RCC 7860 (cell line): ENCODE data around the gene UPK1A.
"Not testable (repeated sequence)": the region's sequence is repeated elsewhere in the genome, so short reads cannot be mapped to it uniquely, and the experiment has no call there.

Source experiments
- DNase-seq: peaks from one replicate; pipeline ENCODE4 v3.0.0-alpha.2; 2015; ENCODE audit warnings: low spot score
- FAIRE-seq: peaks from 2 replicates; lab custom pipeline; 2012; peaks lifted over from hg19 to GRCh38; lab: Jason Lieb, UNC

UPK1A gene

DNA sequence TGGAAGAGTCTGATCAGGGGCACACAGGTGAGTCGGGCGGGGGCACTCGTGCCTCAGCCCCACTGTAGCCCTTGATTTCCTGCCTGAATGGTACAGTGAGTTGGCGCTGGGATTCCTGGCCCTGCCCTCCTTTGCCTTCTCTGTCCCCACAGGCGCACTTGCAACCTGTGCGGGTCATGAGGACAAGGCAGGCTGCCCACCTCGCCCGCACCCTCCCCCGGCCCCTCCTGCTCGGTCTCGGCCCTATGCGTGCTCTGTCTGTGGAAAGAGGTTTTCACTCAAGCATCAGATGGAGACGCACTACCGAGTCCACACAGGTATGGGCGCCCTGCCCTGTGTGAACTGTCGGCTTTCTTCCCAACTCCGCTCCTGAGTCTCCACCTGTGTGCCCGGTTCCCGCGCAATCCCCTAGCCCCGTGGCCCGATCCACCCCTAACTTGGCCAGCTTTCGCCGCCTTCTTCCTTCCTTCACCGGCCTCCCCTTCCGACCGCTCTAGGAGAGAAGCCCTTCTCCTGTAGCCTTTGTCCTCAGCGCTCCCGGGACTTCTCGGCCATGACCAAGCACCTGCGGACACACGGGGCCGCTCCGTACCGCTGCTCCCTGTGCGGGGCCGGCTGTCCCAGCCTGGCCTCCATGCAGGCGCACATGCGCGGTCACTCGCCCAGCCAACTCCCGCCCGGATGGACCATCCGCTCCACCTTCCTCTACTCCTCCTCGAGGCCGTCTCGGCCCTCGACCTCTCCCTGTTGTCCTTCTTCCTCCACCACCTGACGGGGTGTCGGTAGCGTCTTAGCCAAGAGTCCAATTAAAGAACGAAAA, 49.9 kb downstream of the UPK1A start:
- FAIRE-seq (no peak), DNase-seq (peak; percentile 3)

DNA sequence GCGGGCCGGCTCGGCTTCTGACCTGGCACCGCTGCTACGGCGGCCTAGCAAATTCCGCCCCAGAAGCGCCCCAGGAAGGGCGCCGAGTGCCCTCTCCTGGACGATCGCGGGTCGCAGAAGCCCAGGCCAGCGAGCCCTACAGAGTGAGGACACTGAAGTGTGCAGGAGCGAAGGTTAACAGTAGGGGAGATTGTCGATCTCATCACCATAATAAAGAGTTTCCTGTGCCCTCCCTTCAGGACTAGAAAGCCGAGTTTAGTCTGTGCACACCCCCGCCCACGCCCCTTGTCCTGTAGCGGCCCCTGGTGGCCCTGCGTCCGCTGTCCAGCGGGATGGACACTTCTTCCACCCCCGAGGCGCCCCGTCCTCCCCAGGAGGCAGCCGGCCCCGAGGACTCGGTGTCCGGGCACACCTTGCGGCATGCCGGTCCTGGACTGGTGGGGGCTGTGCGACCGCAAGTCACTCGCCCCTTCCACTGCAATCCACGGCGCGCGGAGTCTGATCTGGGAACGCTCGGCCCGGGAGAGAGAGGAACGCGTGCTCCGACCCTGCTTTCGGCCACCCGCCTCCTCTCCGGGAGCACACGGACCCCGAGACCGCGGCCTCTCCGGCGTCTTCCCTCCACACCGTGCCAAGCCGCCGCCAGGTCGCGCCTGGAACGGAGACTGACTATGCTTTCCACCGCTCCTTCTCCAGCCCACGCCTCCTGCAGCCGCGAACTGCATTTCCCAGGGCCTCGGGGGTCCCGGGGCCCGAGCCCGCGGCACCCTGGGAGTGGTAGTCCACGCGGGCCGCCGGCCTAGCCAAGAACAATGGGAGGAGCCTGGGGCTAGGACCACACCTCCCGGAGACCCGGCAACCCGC, 50.7 kb downstream of the UPK1A start:
- peak; percentile 79 for DNase-seq
- no peak for FAIRE-seq

DNA sequence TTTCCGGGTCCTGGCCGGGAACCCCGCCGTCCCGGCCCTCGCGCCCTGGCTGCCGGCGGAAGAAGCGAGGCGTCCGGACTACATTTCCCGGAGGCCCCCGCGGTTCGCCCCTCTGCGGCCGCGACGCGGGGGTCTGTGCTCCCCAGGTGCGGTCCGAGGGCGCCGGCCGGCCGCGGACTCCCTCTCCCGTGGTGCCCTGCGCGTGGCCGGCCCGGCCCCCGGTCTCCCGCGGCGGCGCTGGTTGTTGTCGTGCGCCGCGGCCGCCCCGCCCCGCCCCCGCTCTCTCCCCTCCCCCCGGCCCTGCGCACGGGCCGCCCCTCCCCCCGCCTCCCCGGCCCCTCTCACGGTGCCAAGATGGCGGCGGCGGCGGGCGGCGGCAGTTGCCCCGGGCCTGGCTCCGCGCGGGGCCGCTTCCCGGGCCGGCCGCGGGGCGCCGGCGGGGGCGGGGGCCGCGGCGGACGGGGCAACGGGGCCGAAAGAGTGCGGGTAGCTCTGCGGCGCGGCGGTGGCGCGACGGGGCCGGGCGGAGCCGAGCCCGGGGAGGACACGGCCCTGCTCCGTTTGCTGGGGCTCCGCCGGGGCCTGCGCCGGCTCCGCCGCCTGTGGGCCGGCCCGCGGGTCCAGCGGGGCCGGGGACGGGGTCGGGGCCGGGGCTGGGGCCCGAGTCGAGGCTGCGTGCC, 51.5 kb downstream of the UPK1A start, which contains the start of gene KMT2B:
KMT2B (plus strand) TSS at position 339 of the 680 bp plus-strand sequence; CDS start at position 355, 16 bp downstream.
- FAIRE-seq = no peak
- peak; percentile 87 for DNase-seq

DNA sequence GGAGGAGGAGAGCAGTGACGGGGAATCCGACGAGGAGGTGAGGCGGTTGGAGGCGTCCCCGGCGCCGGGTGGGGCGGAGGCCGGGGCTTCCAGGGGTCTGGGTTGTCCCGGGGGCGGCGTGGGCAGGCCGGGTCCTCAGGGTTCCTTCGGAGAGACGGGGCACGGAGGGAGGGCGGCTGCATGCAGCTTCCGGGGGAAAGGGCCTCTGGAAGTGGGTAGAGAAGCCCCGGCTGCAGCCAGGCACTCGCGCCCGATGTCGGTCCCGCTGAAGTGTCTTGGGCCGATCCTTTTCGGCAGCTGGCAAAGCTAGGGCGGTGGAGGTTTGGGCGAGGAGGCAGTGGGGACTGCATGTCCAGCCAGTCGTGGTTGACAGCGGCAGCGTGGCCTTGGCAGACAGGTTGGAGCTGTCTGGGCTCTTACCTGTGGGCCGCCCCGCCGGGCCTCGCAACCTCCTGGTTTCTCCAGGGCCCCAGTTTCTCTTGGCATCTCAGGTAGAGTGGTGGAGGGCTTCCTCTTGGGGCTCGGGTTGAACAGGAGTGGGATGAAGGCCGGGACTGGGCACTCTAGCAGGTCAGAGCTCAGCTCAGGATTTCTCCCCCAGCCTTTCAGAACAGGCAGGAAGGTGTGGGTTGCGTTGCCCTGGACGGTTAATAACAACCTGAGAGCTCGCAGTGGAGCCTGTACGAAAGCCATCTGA, 52.2 kb downstream of the UPK1A start:
- no peak for DNase-seq
- FAIRE-seq = no peak

DNA sequence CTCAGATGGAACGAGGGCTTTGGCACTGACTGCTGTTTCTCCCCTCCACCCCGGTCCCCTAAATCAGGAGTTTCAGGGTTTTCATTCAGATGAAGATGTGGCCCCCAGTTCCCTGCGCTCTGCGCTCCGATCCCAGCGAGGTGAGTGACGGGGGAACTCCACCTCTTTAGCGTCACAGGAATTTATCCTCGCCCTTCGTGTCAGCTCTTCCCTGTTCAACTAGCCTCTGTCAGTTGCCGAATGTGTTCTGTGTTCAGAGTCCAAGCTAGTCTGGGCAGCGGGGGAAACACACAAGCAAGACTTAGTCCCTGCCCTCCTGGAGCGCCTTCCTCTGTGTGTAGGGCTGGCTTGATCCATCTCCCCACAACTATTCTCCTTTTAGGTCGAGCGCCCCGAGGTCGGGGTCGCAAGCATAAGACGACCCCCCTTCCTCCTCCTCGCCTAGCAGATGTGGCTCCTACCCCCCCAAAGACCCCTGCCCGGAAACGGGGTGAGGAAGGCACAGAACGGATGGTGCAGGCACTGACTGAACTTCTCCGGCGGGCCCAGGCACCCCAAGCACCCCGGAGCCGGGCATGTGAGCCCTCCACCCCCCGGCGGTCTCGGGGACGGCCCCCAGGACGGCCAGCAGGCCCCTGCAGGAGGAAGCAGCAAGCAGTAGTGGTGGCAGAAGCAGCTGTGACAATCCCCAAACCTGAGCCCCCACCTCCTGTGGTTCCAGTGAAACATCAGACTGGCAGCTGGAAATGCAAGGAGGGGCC, 53.3 kb downstream of the UPK1A start:
- FAIRE-seq = no peak
- DNase-seq = no peak

DNA sequence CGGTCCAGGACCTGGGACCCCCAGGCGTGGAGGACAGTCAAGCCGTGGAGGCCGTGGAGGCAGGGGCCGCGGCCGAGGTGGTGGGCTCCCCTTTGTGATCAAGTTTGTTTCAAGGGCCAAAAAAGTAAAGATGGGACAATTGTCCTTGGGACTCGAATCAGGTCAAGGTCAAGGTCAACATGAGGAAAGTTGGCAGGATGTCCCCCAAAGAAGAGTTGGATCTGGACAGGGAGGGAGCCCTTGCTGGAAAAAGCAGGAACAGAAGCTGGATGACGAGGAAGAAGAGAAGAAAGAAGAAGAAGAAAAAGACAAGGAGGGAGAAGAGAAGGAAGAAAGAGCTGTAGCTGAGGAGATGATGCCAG, 53.8 kb downstream of the UPK1A start:
- FAIRE-seq (no peak), DNase-seq (no peak)

DNA sequence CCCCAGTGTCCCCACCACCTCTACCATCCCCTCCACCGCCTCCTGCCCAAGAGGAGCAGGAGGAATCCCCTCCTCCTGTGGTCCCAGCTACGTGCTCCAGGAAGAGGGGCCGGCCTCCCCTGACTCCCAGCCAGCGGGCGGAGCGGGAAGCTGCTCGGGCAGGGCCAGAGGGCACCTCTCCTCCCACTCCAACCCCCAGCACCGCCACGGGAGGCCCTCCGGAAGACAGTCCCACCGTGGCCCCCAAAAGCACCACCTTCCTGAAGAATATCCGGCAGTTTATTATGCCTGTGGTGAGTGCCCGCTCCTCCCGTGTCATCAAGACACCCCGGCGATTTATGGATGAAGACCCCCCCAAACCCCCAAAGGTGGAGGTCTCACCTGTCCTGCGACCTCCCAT, 54.3 kb downstream of the UPK1A start:
- no peak for DNase-seq
- no peak for FAIRE-seq

DNA sequence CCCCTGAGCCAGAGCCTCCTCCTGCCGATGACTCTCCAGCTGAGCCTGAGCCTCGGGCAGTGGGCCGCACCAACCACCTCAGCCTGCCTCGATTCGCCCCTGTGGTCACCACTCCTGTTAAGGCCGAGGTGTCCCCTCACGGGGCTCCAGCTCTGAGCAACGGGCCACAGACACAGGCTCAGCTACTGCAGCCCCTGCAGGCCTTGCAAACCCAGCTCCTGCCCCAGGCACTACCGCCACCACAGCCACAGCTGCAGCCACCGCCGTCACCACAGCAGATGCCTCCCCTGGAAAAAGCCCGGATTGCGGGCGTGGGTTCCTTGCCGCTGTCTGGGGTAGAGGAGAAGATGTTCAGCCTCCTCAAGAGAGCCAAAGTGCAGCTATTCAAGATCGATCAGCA, 55.1 kb downstream of the UPK1A start:
- DNase-seq (no peak), FAIRE-seq (no peak)

DNA sequence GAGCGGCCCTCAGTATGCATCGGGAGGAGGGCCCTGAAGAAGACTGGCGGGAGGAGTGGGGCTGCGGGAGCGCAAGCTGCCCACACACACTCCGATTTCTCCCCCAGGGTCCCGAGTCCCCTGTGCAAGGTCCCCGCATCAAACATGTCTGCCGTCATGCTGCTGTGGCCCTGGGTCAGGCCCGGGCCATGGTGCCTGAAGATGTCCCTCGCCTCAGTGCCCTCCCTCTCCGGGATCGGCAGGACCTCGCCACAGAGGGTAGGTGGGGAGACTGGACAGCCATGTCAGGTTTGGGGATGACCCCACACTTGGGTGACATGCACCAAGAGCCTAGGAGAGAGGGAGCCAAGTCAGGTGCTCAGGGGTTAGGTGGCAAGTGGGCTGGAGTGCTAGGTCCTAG, 56.1 kb downstream of the UPK1A start:
- FAIRE-seq = no peak
- DNase-seq = no peak

DNA sequence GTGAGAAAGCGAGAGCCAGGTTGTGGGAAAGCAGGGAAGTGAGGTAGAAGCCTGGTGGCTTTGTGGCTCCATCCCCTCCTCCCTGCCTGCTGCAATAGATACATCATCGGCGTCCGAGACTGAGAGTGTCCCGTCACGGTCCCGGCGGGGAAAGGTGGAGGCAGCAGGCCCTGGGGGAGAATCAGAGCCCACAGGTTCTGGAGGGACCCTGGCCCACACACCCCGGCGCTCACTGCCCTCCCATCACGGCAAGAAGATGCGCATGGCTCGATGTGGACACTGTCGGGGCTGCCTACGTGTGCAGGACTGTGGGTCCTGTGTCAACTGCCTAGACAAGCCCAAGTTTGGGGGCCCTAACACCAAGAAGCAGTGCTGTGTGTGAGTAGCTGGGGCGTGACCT, 56.6 kb downstream of the UPK1A start:
- no peak for FAIRE-seq
- no peak for DNase-seq

DNA sequence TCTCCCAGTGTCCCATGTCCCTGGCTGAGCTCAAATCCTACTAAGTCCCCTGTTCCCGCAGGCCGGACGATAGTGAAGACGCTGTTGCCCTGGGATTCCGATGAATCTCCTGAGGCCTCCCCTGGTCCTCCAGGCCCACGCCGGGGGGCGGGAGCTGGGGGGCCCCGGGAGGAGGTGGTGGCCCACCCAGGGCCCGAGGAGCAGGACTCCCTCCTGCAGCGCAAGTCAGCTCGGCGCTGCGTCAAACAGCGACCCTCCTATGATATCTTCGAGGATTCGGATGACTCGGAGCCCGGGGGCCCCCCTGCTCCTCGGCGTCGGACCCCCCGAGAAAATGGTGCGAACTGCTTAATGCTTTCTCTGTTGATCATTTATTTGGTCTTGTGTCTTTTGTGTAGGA, 57.4 kb downstream of the UPK1A start:
- FAIRE-seq = no peak
- no peak for DNase-seq

DNA sequence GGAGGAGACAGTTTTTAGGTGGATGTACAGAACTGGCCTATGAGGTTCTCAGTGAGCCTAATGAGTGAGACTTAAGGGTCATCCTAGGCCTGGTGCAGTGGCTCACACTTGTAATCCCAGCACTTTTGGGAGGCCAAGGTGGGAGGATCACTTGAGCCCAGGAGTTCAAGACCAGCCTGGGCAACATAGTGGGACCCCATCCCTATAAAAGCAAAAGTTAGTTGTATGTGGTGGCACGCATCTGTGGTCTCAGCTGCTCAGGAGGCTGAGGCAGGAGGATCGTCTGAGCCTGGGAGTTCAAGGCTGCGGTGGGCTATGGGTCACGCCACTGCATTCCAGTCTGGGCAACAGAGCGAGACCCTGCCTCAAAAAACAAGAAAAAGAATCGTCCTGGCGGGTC, 57.8 kb downstream of the UPK1A start:
- not testable (repeated sequence) for FAIRE-seq, DNase-seq

DNA sequence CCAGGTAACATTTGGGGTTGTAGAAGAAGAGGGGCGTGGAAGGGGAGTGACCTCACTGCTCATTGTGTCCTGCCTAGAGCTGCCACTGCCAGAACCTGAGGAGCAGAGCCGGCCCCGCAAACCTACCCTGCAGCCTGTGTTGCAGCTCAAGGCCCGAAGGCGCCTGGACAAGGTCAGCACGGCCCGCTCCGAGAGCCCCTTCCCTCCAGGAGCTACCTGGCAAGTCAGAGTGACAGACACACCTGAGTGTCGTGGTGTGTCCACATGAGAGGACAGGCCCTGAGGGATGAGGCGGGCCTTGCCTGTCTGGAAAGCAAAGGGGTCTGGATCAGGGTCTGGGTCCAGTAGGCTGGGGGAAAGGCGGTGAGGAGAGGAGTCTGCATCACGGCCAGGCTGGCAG, 58.2 kb downstream of the UPK1A start:
- DNase-seq (no peak), FAIRE-seq (no peak)

DNA sequence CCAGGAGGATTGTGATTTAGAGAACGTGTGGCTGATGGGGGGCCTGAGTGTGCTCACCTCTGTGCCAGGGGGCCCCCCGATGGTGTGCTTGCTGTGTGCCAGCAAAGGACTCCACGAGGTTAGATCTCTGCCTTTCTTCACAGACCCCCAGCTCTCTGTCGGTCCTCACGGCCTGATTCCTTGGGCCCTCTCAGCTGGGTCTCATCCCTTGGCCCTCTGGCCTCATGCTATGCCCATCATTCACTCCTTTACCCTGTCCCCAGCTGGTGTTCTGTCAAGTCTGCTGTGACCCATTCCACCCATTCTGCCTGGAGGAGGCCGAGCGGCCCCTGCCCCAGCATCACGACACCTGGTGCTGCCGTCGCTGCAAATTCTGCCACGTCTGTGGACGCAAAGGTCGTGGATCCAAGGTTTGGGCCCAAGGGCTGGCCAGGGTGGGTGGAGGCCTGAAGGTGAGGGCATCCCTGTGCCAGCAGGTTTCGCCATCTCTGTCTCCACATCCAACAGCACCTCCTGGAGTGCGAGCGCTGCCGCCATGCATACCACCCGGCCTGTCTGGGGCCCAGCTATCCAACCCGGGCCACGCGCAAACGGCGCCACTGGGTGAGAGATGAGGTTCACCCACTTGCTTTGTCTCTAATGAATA, 59.0 kb downstream of the UPK1A start:
- no peak for DNase-seq
- FAIRE-seq = no peak

DNA sequence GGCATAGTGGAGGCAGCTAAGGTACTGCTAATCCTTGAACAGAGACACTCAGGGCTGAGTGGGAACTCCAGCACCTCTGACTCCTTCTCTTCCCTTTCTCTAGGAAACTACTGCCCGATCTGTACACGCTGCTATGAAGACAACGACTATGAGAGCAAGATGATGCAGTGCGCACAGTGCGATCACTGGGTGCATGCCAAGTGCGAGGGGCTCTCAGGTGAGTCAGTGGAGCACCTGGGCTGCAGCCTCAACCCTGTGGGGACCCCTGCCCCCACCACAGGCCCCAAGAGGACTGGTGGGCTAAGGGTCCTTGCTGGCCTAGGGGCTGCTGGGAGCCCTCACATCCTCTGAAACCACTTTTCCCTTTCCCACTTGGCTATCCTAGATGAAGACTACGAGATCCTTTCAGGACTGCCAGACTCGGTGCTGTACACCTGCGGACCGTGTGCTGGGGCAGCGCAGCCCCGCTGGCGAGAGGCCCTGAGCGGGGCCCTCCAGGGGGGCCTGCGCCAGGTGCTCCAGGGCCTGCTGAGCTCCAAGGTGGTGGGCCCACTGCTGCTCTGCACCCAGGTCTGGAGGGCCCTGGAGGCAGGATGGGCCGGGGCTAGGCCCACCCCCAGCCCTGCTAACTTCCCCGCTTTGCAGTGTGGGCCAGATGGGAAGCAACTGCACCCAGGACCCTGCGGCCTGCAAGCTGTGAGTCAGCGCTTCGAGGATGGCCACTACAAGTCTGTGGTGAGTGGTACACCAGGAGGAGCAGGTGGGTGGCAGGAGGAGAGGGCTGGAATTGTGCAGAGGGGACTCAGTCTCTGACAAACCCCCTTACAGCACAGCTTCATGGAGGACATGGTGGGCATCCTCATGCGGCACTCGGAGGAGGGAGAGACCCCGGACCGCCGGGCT, 61.0 kb downstream of the UPK1A start:
- DNase-seq (no peak), FAIRE-seq (no peak)
